Activated T-helper 2 cell treated with anti-CD3 and anti-CD28 coated beads, Interferon-gamma antibody, Interleukin-2, Interleukin-4, amounts not matched to agents 10 μg/mL and 5 μg/mL and 100 μg/mL, durations not matched to agents 14 hours and 24 hours and 36 hours (primary cell): ENCODE results near the gene PDE4D. TPM values are rescaled to one million over a fixed set of nuclear protein-coding genes. Genes with fewer than 3 reads are reported as not detected.
A peak's percentile ranks its signal among the peaks of the same experiment; 100 is the strongest.

Experiments used
- DNase-seq: peaks from one replicate; pipeline ENCODE4 v3.0.0; 2021; ENCODE audit warnings: low spot score
- H3K27ac Mint-ChIP-seq: one replicate; pipeline ENCODE4 v1.8.0; 2021; ENCODE audit warnings: mixed read lengths
- H3K27me3 Mint-ChIP-seq: one replicate; pipeline ENCODE4 v1.8.0; 2021; ENCODE audit warnings: low read depth, mixed read lengths
- H3K36me3 Mint-ChIP-seq: one replicate; pipeline ENCODE4 v1.8.0; 2021; ENCODE audit warnings: low read depth, mixed read lengths
- H3K4me1 Mint-ChIP-seq: one replicate; pipeline ENCODE4 v1.8.0; 2021; ENCODE audit warnings: low read depth, mixed read lengths
- H3K4me3 Mint-ChIP-seq: one replicate; pipeline ENCODE4 v1.8.0; 2021; ENCODE audit warnings: low read depth, mild to moderate bottlenecking, moderate library complexity, mixed read lengths
- H3K9me3 Mint-ChIP-seq: one replicate; pipeline ENCODE4 v1.8.0; 2021; ENCODE audit warnings: mixed read lengths
- intact Hi-C: fragments of 100-400 bp; cut with micrococcal nuclease; formaldehyde crosslinking; loops from one replicate; pipeline ENCODE4 v1.15.1; 2023
- total RNA-seq: library from RNA; stranded (reverse); gene quantifications from 2 replicates; pipeline ENCODE4 v1.2.3, GENCODE V29; 2022

The PDE4D gene
- total RNA-seq, 1 donor from 2014 or later = 102 TPM

DNA sequence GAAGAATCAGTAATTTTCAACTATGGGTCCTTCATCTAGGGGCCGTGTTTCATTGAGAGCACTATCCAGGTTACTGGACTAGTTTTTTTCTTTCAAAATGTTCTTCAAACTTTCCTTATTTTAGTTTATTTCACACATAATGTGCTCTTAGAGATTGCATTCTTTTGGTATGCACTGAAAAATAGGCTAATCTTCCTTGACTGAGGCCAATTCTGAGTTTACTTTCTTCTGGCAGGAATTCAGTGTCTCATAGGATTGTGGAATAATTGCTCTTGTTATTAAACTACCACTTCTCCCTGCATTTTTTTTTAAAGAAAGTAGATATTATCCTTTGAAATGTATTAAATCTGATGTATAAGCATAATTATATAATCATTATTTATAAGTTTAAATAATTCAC lies 686.1 kb downstream of the PDE4D start:
- no peak for DNase-seq
- no peak overlapping the region for H3K27ac Mint-ChIP-seq
- no peaks in the 10 kb centered on the region for H3K27me3 Mint-ChIP-seq
- intact Hi-C loops = loop anchor here (10.0 kb wide), 1 partner anchor 557 kb away; no protein-coding TSS in a partner anchor
- no peak overlapping the region for H3K4me3 Mint-ChIP-seq
- peaks cover 25% of the 10 kb centered on the region for H3K4me1 Mint-ChIP-seq
- H3K36me3 Mint-ChIP-seq = no peaks in the 10 kb centered on the region
- H3K9me3 Mint-ChIP-seq = no peaks in the 10 kb centered on the region

DNA sequence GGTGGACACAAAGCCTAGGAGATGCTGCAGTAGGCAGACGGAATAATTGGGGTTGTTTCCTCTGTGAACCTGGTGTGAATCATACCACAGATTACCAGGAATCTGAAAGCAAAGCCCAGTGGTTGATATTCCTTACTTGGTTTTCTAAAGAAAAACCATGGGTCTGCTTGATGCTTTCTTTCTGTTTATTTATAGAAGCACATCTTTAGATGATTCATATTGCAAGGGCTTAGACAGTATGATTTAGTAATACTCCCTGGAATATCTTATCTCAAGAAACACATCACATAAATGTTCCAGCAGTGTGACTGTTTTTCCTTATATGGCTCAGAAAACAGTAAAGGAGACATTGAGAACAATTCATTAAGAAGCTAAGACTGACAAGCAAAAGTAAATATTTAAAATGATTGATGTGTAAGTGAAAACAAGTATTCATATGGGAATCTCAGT lies 687.4 kb downstream of the PDE4D start:
- peaks cover 25% of the 10 kb centered on the region for H3K4me1 Mint-ChIP-seq
- no peaks in the 10 kb centered on the region for H3K9me3 Mint-ChIP-seq
- H3K4me3 Mint-ChIP-seq = no peak overlapping the region
- no peak overlapping the region for H3K27ac Mint-ChIP-seq
- no peak for DNase-seq
- intact Hi-C loops = loop anchor here (1.0 to 10.0 kb wide), 3 partner anchors 8 to 559 kb away; no protein-coding TSS in a partner anchor
- H3K36me3 Mint-ChIP-seq = no peaks in the 10 kb centered on the region
- H3K27me3 Mint-ChIP-seq = no peaks in the 10 kb centered on the region

DNA sequence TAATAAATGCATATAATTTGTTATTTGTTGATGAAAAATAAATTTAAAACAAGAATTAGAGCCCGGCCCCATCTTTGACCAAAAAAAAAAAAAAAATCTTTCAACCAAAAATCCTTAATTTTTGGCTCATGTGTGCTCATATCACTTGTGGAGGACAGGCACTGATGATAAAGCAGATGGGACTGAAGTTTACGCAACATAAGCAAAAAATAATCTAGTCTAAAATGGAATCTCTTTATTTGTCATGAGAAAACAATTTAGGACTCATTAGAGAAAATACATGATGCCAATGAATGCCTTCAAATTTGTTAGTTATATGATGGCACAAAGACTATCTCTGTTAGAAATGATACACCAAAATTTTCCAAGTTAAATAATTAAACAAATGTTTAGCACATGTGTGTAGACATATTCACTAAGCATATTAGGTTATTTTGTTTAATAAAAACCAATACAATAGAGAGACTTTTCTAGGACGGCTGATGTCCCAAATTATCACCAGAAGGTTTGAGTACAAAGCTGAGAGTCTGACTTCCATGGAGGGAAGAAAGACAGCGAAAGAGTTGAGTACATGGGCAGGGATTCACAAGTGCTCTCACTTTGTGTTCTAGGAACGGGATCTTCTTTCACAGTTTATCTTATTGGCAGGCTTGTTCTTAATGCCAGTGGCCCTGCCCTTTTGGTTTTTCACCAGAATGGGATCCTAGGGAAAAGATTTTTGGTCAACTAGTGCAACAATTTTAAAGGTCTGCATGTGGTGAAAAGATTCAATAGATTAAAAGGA lies 689.2 kb downstream of the PDE4D start:
- no peak overlapping the region for H3K27ac Mint-ChIP-seq
- peaks cover 17% of the 10 kb centered on the region for H3K4me1 Mint-ChIP-seq
- DNase-seq = no peak
- no peaks in the 10 kb centered on the region for H3K36me3 Mint-ChIP-seq
- intact Hi-C loops = loop anchor here (10.0 kb wide), 1 partner anchor 560 kb away; no protein-coding TSS in a partner anchor
- H3K4me3 Mint-ChIP-seq = no peak overlapping the region
- no peaks in the 10 kb centered on the region for H3K27me3 Mint-ChIP-seq
- no peaks in the 10 kb centered on the region for H3K9me3 Mint-ChIP-seq

DNA sequence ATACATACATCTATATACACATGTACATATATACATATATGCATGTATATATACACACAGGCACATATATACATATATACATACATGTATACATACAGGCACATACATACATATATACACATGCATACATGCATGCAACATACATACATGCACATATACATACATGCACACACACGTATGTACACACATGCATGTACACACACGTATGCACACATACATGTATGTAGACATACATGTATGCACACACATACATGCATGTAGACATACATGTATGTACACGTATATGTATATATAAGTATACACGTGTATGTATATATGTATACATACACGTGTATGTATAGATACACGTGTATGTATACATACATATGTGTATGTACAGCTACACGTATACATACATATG lies 693.7 kb downstream of the PDE4D start:
- Mint-ChIP-seq H3K9me3 (no peaks in the 10 kb centered on the region), H3K4me1 (peaks cover 11% of the 10 kb centered on the region), H3K36me3 (no peaks in the 10 kb centered on the region), H3K27me3 (peaks cover 3% of the 10 kb centered on the region), H3K27ac (no peak overlapping the region), H3K4me3 (no peak overlapping the region)
- no peak for DNase-seq
- intact Hi-C loops = loop anchor here (10.0 kb wide), 1 partner anchor 565 kb away; no protein-coding TSS in a partner anchor

DNA sequence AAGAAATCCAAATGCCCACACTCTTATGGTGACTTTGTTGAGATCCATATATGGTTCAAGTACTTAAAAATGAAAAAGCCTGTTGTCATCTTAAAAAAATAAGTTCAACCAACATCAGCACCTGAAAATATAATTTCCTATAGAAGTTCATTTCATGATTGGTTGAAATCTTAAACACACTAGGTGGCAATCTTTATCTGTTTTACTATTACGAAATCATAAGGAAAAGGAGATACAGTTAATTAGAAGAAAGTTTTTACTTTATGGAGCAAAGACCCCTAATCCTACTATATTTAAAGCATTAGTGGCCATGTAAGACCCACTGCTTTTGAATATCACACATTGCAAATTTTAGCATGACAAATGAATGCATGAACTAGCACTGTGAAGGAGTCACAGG lies 694.7 kb downstream of the PDE4D start:
- intact Hi-C loops = loop anchor here (1.0 kb wide), 1 partner anchor 7 kb away; no protein-coding TSS in a partner anchor

DNA sequence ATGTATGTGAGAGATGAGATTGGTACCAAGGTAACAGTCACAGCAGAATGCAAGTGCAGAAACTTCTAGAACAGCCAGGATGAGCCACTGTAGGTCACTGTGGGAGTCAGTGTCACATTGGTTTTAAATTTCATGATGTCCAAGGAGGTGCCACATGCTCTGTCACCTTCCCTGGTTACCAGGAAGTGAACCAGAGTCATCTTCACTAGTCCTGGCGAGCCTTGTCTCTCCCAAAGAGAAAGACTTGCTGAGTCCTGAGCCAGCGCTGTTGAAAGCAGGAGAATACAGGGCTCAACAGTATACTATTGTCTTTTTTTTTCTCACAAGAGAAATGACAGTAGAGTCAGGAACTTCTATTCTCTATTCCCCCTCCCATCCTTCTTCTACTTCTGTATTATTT lies 695.2 kb downstream of the PDE4D start:
- no peaks in the 10 kb centered on the region for H3K9me3 Mint-ChIP-seq
- no peak overlapping the region for H3K27ac Mint-ChIP-seq
- intact Hi-C loops = loop anchor here (1.0 kb wide), 1 partner anchor 8 kb away; no protein-coding TSS in a partner anchor
- no peak overlapping the region for H3K4me3 Mint-ChIP-seq
- H3K27me3 Mint-ChIP-seq = peaks cover 3% of the 10 kb centered on the region
- DNase-seq = no peak
- H3K36me3 Mint-ChIP-seq = no peaks in the 10 kb centered on the region
- H3K4me1 Mint-ChIP-seq = peaks cover 9% of the 10 kb centered on the region

More for the DNA sequence above, 694.7 kb downstream of the PDE4D start:
- no peaks in the 10 kb centered on the region for H3K36me3 Mint-ChIP-seq
- no peaks in the 10 kb centered on the region for H3K9me3 Mint-ChIP-seq
- H3K27ac Mint-ChIP-seq = no peak overlapping the region
- no peak overlapping the region for H3K4me3 Mint-ChIP-seq
- H3K4me1 Mint-ChIP-seq = peaks cover 8% of the 10 kb centered on the region
- peaks cover 3% of the 10 kb centered on the region for H3K27me3 Mint-ChIP-seq
- no peak for DNase-seq

DNA sequence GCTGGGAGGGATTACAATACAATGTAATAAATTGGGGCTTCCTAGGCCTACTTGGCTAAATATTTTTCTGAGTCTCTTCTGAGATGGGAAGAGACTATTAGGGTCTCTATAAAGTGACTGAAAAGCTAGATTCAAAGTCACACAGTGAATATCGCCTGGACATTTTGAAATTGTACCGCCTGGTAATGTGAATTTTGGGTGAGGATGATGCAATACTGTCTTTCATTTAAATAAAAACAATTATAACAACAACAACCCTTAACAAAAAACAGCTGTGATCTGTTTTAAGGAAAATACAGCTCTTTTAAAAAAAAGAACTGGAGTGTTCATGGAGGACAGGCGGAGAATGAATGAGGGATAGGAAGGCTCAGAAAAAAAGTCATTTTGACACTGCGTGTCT lies 695.6 kb downstream of the PDE4D start:
- DNase-seq = no peak
- peaks cover 9% of the 10 kb centered on the region for H3K4me1 Mint-ChIP-seq
- H3K36me3 Mint-ChIP-seq = no peaks in the 10 kb centered on the region
- intact Hi-C loops = loop anchor here (1.0 kb wide), 1 partner anchor 8 kb away; no protein-coding TSS in a partner anchor
- peaks cover 3% of the 10 kb centered on the region for H3K27me3 Mint-ChIP-seq
- H3K9me3 Mint-ChIP-seq = no peaks in the 10 kb centered on the region
- H3K4me3 Mint-ChIP-seq = no peak overlapping the region
- no peak overlapping the region for H3K27ac Mint-ChIP-seq

DNA sequence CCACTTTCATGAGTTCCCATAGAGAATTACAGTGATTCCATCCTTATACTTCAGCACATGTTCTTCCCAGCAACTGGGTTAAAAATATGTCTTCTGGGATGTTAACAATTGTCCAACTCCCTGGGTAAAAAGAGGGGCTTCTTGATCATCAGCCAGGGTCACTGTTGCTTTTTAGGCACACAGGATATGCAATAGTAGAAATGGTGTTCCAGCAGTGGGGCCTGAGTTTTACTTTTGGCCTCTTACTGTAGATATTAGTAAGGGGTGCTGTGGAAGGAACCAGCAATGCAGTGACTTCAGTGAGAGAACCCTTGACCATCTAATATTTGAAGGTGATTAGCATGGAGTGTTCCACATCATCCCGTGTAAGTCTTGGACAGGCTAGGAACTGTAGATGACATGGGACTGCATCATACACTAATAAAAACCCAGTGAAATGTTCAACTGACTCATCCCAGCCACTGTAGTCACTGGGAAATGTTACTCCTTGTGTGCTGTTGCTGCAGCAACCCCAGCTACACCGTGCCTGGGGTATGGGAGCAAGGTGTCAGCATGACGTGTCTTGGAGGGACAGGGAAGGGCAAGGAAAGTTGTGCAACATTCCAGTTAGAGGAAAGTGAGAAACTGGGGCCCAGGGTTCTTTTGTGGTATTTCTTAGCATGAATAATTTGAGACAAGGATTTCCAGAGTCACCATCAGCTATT lies 699.8 kb downstream of the PDE4D start:
- no peaks in the 10 kb centered on the region for H3K36me3 Mint-ChIP-seq
- H3K9me3 Mint-ChIP-seq = no peaks in the 10 kb centered on the region
- no peak for DNase-seq
- peaks cover 9% of the 10 kb centered on the region for H3K27me3 Mint-ChIP-seq
- no peak overlapping the region for H3K27ac Mint-ChIP-seq
- peaks cover 9% of the 10 kb centered on the region for H3K4me1 Mint-ChIP-seq
- H3K4me3 Mint-ChIP-seq = no peak overlapping the region
- intact Hi-C loops = no loop called here

DNA sequence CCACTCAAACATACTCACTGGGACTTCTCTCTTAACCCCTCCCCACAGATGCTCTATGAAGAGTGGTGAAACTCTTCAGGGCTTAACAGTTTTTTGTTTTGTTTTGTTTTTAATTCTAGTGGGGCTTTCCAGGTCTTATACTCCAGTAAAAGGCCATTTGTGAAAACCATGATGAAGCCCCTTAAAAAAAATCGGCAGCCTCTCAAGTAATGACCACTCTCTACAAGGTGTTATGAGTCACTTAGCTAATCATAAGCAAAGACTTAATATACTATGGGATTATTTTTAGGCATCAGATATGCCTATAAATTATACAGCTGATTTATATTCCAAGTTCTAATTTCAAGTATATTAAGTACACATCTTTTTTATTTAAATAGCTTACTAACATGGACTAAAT lies 702.8 kb downstream of the PDE4D start:
- Mint-ChIP-seq H3K27me3 (peaks cover 9% of the 10 kb centered on the region), H3K4me3 (no peak overlapping the region), H3K9me3 (no peaks in the 10 kb centered on the region), H3K27ac (no peak overlapping the region), H3K36me3 (no peaks in the 10 kb centered on the region), H3K4me1 (peaks cover 28% of the 10 kb centered on the region)
- intact Hi-C loops = no loop called here
- DNase-seq = no peak

DNA sequence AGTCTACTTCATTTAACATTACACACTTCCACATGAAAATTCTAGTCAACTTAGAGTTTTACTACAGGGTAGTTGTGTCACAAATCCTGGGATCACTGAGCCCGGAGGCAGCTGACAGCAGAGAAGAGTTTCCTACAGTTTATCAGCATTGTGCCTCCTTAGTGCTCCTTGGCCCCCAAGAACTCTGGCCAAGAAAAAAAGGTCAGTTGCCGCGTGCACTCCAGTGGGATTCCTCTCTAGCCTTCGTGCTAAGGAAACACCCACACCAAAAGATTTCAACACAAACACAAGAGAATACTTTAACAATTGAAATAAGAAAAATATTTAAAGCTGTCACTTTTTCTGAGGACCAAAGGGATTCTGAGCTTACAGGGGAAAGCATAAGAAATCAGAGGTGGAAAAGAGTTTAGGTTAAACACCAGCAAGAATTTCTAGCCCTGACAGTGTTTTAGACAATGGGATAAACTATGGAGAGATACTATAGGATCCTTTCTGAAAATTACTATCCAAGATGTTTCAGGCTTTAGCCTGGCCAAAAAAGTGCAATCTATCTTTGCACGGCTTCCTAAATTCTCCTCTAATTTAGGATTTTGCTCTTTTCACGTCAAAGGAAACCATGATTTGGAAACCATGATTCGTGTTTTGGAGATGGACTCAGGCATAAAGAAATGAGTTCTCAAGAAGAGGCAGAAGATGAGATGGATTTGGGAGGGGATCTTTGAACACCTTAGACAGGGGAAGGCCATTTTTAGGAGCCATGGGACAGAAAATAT lies 703.9 kb downstream of the PDE4D start:
- intact Hi-C loops = loop anchor here (5.0 kb wide), 2 partner anchors 308 to 603 kb away; no protein-coding TSS in a partner anchor
- Mint-ChIP-seq H3K4me1 (peaks cover 30% of the 10 kb centered on the region), H3K27ac (no peak overlapping the region), H3K27me3 (peaks cover 13% of the 10 kb centered on the region), H3K36me3 (no peaks in the 10 kb centered on the region), H3K9me3 (no peaks in the 10 kb centered on the region), H3K4me3 (no peak overlapping the region)
- no peak for DNase-seq

DNA sequence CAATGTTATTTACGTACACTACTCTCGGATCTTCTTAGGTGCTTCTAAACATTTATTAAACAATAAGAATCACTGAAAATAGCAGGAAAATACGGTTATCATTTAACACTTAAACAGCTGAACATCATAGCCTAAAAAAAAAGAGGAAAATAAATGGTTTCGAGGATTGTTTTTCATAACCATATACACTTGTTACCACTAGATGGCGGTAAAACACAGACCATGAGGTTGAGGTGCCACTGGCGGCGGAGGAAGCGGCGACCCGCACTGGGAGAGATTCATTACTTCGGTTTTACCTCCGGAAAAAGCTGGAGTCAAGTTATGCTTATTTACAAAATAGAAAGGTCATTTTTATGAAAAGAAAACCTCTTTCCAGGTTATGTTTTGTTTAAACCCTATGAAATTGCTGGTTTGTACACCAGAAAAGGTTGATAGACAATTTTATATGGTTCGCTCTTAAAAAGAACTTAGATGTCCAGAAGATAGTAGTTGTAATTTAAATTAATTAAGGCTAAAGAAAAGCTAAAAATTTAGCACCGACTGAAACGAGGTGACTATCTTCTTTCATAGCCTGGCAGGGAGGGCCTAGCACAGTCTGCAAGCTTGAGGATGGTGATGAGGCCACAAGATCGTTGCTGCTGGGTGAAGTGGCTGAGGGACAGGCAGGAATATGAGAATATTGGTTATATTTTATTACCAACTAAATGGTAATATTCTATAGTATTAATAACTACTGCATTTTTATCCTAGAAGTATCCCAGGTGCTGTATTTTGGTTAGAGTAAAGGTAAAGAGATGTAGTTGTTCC lies 704.9 kb downstream of the PDE4D start:
- intact Hi-C loops = loop anchor here (1.0 to 5.0 kb wide), 6 partner anchors 179 to 604 kb away; no protein-coding TSS in a partner anchor
- Mint-ChIP-seq H3K4me3 (peak overlapping the region; percentile 31), H3K27me3 (peaks cover 18% of the 10 kb centered on the region), H3K27ac (no peak overlapping the region), H3K9me3 (no peaks in the 10 kb centered on the region), H3K36me3 (no peaks in the 10 kb centered on the region), H3K4me1 (peaks cover 27% of the 10 kb centered on the region)
- DNase-seq = peak; percentile 42

DNA sequence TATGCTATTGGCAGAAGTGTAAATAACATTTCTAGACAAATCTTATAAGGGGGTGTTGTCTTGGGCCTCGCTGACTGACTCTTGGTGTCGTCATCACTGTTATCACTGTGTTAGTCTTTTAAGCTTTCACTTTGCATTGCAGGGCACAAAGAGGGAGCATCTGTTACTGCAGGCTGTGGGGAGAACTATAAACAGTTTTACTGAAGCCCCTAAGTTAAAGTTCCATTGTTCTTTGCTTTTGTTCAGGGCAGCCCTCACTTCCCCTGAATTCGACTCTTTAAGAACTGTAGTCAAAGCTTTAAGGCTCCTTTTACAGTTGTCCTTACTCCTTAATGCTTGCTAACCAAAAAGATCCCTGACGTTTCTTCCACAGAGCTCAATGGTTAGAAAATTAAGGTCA lies 705.7 kb downstream of the PDE4D start:
- Mint-ChIP-seq H3K27ac (no peak overlapping the region), H3K27me3 (peaks cover 22% of the 10 kb centered on the region), H3K4me1 (peaks cover 29% of the 10 kb centered on the region), H3K4me3 (no peak overlapping the region), H3K36me3 (no peaks in the 10 kb centered on the region), H3K9me3 (no peaks in the 10 kb centered on the region)
- intact Hi-C loops = loop anchor here (1.0 to 5.0 kb wide), 6 partner anchors 179 to 604 kb away; no protein-coding TSS in a partner anchor
- no peak for DNase-seq
